Activated CD4-positive, alpha-beta T cell treated with anti-CD3 and anti-CD28 coated beads, Interleukin-2, Interleukin-6, amounts not matched to agents 100 ng/mL and 50 ng/mL, durations not matched to agents 16 hours and 8 hours (primary cell): ENCODE measurements around the gene LETM1.

Experiments
- DNase-seq: peaks from one replicate; pipeline ENCODE4 v3.0.0-alpha.2; 2020

The LETM1 gene

DNA sequence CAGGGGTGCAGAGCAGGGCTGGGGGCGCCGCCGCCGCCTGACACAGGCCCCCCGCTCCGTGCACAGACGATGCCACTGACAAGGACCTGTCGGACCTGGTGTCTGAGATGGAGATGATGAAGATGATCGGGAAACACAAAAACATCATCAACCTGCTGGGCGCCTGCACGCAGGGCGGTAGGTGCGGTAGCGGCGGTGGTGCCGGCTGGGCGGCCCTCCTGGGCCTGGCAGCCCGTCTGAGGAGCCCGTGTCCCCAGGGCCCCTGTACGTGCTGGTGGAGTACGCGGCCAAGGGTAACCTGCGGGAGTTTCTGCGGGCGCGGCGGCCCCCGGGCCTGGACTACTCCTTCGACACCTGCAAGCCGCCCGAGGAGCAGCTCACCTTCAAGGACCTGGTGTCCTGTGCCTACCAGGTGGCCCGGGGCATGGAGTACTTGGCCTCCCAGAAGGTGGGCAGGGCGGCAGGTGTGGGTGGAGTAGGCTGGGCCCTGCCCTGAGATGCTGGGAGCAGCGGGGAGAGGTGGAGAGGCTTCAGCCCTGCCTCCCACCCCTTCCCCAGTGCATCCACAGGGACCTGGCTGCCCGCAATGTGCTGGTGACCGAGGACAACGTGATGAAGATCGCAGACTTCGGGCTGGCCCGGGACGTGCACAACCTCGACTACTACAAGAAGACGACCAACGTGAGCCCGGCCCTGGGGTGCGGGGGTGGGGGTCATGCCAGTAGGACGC lies 50.3 kb downstream of the LETM1 start:
- no peak for DNase-seq

GRCh38 chr4:1804638-1805492 lies 51.1 kb downstream of the LETM1 start:
- no peak for DNase-seq

- no peak for DNase-seq
Measured at GRCh38 chr4:1803523-1804423, 52.2 kb downstream of the LETM1 start.

GRCh38 chr4:1802720-1803522 lies 53.0 kb downstream of the LETM1 start:
- DNase-seq, result no peak

GRCh38 chr4:1802151-1802715 lies 53.7 kb downstream of the LETM1 start:
- no peak for DNase-seq

DNA sequence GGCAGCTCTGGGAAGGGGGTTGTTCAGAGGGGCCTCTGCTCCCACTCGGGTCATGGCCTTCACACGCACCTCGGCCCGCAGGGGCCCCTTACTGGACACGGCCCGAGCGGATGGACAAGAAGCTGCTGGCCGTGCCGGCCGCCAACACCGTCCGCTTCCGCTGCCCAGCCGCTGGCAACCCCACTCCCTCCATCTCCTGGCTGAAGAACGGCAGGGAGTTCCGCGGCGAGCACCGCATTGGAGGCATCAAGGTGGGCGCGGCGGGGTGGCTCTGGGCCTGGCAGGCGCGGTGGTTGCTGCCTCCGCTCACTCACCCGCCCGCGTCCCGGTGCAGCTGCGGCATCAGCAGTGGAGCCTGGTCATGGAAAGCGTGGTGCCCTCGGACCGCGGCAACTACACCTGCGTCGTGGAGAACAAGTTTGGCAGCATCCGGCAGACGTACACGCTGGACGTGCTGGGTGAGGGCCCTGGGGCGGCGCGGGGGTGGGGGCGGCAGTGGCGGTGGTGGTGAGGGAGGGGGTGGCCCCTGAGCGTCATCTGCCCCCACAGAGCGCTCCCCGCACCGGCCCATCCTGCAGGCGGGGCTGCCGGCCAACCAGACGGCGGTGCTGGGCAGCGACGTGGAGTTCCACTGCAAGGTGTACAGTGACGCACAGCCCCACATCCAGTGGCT lies 54.5 kb downstream of the LETM1 start:
- no peak for DNase-seq

GRCh38 chr4:1800805-1801204 lies 55.2 kb downstream of the LETM1 start:
- DNase-seq, result no peak

- no peak for DNase-seq
Measured at GRCh38 chr4:1799387-1800375, 56.3 kb downstream of the LETM1 start.

- no peak for DNase-seq
Measured at GRCh38 chr4:1798580-1799386, 57.2 kb downstream of the LETM1 start.

GRCh38 chr4:1797861-1798579 lies 57.9 kb downstream of the LETM1 start:
- DNase-seq, result no peak

GRCh38 chr4:1797298-1797860 lies 58.6 kb downstream of the LETM1 start:
- DNase-seq, result no peak

GRCh38 chr4:1796486-1797204 lies 59.3 kb downstream of the LETM1 start:
- no peak for DNase-seq

DNA sequence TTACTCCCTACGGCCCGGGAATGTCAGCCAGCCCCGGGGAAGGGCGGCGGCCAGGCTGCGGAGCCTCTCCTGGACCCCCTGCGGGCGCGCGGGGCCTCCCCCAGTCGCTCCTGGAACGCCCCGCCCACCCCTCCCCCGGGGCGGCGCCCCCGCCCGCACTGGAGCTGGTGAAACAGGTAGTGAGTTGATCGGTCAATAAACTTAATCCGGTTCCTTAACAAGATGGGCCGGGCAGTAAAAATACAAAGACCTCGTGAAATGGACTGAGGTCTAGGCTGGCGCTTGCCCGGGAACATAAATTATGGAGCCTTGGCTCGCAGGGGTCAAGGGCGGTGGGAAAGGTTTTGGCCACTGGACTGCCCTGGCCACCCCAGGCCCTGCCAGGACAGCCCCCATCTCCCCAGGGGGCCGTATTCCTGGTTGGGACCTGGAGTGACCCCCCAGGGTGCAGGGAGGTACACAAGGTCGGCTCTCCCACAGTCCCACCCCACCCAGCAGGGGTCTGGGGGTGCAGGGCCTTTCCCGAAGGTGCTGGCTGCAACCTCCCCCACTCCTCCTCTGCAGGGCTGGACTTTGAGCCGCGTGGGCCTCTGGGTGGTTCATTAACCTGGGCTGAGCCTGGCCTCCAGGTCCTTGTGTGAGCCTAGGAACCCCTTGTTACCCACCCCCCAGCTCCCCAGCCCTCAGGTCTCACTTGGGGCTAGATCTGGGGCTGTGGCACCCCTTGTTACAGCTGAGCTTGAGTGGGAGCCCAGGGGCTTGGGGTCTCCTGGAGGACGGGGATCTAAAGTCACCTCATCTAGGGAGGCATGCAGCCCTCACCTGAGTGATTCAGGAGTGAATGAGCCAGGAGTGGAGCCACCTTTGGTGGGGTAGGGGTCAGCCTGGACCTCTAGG lies 60.4 kb downstream of the LETM1 start:
- DNase-seq, result no peak

- no peak for DNase-seq
Measured at GRCh38 chr4:1794809-1795298, 61.1 kb downstream of the LETM1 start.

DNA sequence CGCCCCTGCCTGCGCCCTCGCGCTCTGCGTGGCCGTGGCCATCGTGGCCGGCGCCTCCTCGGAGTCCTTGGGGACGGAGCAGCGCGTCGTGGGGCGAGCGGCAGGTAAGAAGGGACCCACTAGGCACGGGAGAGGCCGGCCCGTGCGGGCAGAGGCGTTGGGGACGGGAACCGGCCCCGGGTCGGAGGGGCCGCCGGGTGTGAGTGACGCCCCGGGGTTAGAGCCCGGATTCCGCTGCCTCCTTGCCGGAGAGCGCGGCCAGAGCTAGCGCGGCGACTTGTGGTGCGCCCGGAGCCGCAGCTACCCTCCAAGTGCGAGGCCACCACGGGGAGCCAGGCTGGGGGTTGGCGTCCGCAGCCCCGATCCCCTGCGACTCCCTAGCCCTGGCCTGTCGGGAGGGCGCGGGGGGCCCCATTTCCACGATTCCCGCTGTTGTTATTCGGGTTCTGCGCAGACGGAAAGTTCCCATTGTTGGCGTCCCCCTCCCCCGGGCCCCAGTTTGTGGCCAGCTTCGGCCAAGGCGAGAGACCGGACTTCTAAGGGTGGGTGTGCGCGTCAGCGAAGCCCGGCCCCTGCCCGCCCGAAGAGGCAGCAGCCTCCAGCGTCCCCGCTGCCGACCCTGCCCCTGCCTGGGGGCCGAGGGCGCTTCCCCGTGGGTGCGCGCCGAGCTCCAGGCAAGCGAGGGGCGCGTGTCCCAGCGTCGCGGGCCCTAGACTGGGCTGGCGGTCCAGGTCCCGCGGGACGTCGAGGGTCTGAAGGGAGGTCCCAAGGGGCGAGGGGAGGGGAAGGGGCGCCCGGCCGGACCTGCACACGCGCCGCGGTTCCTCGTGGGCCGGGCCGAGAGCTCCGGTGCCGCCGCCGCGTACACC lies 61.8 kb downstream of the LETM1 start:
- no peak for DNase-seq
